Breast epithelium (tissue), 4 donors: ENCODE data around the gene KDM7A. TPM values are rescaled to one million over a fixed set of nuclear protein-coding genes. Genes with fewer than 3 reads are reported as not detected.

Experiments
- DNase-seq, 2 donors: peaks; one replicate each; pipeline ENCODE4 v3.0.0-alpha.2; 2019; ENCODE audit warnings: low spot score in 2 of 2
- H3K27ac ChIP-seq, 2 donors: fragments of 200-600 bp; sonication (generic) in 1 of 2; one replicate each; pipeline ENCODE4 v1.5.1; 2016 to 2019; ENCODE audit warnings: mild to moderate bottlenecking in 1 of 2
- H3K27me3 ChIP-seq, 2 donors: fragments of 200-600 bp; sonication (generic) in 1 of 2; one replicate each; pipeline versions ENCODE4 v1.5.1 to v1.6.0; 2017 to 2019; ENCODE audit warnings: control low read depth in 1 of 2, mild to moderate bottlenecking in 1 of 2
- H3K36me3 ChIP-seq: fragments of 200-600 bp; one replicate; pipeline ENCODE4 v1.5.1; 2019
- H3K4me1 ChIP-seq, 2 donors: fragments of 200-600 bp; sonication (generic); one replicate each; pipeline ENCODE4 v1.5.1; 2016 to 2019; ENCODE audit warnings: control low read depth in 1 of 2
- H3K4me3 ChIP-seq, 3 donors: fragments of 200-600 bp; sonication (generic); 1 replicate in 2 of 3; 2 replicates in 1 of 3; pipeline ENCODE4 v1.5.1; 2016 to 2019; ENCODE audit warnings: mild to moderate bottlenecking in 3 of 3, moderate library complexity in 2 of 3
- H3K9me3 ChIP-seq, 2 donors: fragments of 200-600 bp; sonication (generic) in 1 of 2; one replicate each; pipeline ENCODE4 v1.5.1; 2016 to 2019; ENCODE audit warnings: control low read depth in 1 of 2
- POLR2A ChIP-seq: fragments of 450-650 bp; IDR thresholded peaks from one replicate; pipeline ENCODE4 v1.6.1; 2016; ENCODE audit warnings: antibody characterized with exemption, mild to moderate bottlenecking, moderate library complexity
- POLR2AphosphoS5 ChIP-seq, 3 donors: sonication (generic); formaldehyde crosslinking; IDR thresholded peaks; one replicate each; pipeline ENCODE4 v1.6.1; 2017; ENCODE audit warnings: antibody characterized with exemption in 3 of 3
- intact Hi-C: fragments of 100-400 bp; cut with DNase I; formaldehyde crosslinking; loops from one replicate; pipeline ENCODE4 v1.15.1; 2023; ENCODE audit warnings: low total_unique reads
- total RNA-seq, 3 donors: library from RNA; depleted of rRNA; stranded (reverse); fragments of >200 nt; gene quantifications; one replicate each; pipeline ENCODE4 v1.1.0, GENCODE V29; 2016
- TF ChIP-seq, protein P1 (sequence below), 3 donors: fragments of 450-650 bp; IDR thresholded peaks; one replicate each; pipeline ENCODE4 v1.5.1; 2016 to 2017; ENCODE audit warnings: antibody characterized with exemption in 3 of 3, mild to moderate bottlenecking in 3 of 3, moderate library complexity in 3 of 3

KDM7A gene
- total RNA-seq, 3 donors from 2014 or later, result 33.1 to 37.1 (median 34.7) TPM

DNA sequence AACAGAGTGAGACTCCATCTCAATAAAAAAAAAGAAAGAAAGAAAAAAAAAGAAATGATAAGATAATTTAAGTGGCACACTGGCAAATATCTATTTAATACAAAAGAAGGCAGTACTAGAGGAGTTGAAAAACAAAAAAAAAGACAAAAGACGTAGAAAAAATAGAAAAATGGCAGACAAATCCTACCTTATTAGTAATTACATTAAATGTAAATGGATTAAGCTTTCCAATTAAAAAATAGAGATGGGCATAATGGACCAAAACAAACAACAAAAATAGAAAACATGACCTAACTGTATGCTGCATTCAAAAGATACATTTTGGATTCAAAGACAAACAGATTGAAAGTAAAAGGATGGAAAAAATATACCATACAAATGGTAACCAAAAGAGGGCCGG, 108.8 kb downstream of the KDM7A start:
- intact Hi-C loops, result no loop called here
- no peak overlapping the region for H3K27ac ChIP-seq
- H3K4me3 ChIP-seq, result no peak overlapping the region
- H3K27me3 ChIP-seq, result no peaks in the 10 kb centered on the region
- TF ChIP-seq, protein P1, sequence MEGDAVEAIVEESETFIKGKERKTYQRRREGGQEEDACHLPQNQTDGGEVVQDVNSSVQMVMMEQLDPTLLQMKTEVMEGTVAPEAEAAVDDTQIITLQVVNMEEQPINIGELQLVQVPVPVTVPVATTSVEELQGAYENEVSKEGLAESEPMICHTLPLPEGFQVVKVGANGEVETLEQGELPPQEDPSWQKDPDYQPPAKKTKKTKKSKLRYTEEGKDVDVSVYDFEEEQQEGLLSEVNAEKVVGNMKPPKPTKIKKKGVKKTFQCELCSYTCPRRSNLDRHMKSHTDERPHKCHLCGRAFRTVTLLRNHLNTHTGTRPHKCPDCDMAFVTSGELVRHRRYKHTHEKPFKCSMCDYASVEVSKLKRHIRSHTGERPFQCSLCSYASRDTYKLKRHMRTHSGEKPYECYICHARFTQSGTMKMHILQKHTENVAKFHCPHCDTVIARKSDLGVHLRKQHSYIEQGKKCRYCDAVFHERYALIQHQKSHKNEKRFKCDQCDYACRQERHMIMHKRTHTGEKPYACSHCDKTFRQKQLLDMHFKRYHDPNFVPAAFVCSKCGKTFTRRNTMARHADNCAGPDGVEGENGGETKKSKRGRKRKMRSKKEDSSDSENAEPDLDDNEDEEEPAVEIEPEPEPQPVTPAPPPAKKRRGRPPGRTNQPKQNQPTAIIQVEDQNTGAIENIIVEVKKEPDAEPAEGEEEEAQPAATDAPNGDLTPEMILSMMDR (IDR thresholded peaks at IDR 0.05), result no peak
- TF ChIP-seq POLR2AphosphoS5 (IDR thresholded peaks at IDR 0.05), result no peak
- no peak for TF ChIP-seq POLR2A
- H3K9me3 ChIP-seq, result peaks cover 8 to 22% of the 10 kb centered on the region in 2 donors
- DNase-seq, result no peak
- no peaks in the 10 kb centered on the region for H3K36me3 ChIP-seq
- no peaks in the 10 kb centered on the region for H3K4me1 ChIP-seq

DNA sequence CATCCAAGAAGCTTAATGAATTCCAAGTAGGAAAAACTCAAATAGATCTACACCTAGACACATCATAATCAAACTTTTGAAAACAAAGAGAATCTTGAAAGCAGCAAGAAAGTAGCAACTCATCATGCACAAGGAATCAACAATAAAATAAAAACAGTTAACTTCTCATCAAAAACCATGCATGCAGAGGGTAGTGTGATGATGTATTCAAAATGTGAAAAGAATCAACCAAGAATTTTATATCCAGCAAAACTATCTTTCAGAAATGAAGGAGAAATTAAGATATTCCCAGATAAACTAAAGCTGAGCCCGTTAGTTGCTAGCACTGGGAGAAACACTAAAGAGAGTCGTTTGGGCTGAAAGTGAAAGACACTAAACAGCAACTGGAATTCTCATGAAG, 109.7 kb downstream of the KDM7A start:
- H3K4me3 ChIP-seq, result no peak overlapping the region
- TF ChIP-seq POLR2AphosphoS5 (IDR thresholded peaks at IDR 0.05) (no peak), POLR2A (no peak)
- TF ChIP-seq, protein P1 (IDR thresholded peaks at IDR 0.05), result no peak
- H3K9me3 ChIP-seq, result peaks cover 8 to 22% of the 10 kb centered on the region in 2 donors
- H3K27me3 ChIP-seq, result no peaks in the 10 kb centered on the region
- no peak overlapping the region for H3K27ac ChIP-seq
- H3K4me1 ChIP-seq, result no peaks in the 10 kb centered on the region
- DNase-seq, result no peak
- no peaks in the 10 kb centered on the region for H3K36me3 ChIP-seq
- intact Hi-C loops, result no loop called here

DNA sequence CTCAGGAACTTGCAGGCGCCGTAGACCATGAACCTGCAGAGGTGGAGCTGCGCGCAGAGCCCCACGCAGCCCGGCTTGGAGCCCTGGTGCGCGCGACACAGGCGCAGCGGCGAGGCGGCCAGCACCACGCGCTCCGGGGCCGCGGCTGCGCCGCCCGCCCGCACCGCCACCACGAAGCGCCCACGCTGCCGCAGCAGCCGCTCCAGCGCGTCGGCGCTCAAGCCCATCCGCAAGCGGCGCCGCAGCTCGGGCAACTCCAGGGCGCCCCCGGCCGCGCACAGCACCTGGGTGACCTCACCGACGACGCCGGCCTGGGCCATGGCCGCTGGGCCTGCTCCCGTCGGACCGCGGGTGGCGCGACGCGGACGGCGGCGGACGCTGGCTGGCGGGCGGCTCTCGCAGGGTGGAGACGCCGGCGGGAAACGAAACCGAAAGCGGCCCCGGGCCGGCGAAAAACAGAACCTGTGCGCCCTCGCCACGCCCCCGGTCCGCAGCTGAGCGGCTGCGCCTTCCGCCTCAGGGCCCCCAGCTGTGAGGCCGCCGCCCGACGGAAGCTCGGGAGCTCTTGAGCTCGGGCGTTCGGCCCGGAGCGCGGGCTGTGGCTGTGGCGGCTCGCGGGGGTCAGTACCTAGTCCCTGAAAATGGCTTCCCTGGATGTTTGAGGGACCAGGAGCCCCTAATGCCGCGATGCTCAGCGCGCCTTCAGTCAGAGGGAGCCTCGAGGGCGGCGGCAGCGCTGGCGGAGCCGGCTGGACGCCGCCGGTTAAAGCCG, 114.1 kb downstream of the KDM7A start, which contains the start of gene PARP12:
PARP12 (minus strand) TSS at position 424 of the 772 bp plus-strand sequence; CDS start at position 320, 104 bp downstream.
- TF ChIP-seq POLR2AphosphoS5 (IDR thresholded peaks at IDR 0.05) (peak; percentile 31 to 62 (median 42)), POLR2A (no peak)
- TF ChIP-seq, protein P1 (IDR thresholded peaks at IDR 0.05), result no peak
- intact Hi-C loops, result no loop called here
- no peaks in the 10 kb centered on the region for H3K4me1 ChIP-seq
- DNase-seq, result peak; percentile 67 to 87
- peak within 1 kb of the TSS; percentile 94 to 95 for H3K27ac ChIP-seq
- peak within 1 kb of the TSS; percentile 57 to 91 (median 83) for H3K4me3 ChIP-seq
- H3K36me3 ChIP-seq, result no peaks in the 10 kb centered on the region
- peaks cover 7 to 14% of the 10 kb centered on the region in 2 donors for H3K9me3 ChIP-seq
- H3K27me3 ChIP-seq, result no peaks in the 10 kb centered on the region

DNA sequence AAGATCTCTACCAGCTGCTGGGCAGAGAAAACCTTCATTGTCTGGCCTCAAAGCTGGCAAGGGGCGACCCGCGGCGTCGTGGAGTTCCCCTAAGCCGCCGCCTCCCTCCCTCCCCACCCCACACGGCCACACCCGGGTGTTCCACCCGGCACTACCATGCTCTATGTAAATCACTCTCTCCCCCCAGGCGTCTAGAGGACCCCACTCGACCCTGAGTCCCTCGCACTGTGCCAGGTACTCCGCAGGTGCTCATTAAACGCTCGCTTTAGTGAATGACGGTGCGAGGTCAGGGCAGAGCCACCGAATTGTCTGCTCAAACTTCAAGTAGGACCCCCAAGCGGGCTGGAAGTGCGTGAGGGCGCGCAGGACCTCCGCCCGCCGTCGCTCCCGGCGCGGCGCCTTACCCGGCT, 114.7 kb downstream of the KDM7A start:
- intact Hi-C loops, result no loop called here
- no peak for TF ChIP-seq POLR2AphosphoS5 (IDR thresholded peaks at IDR 0.05)
- no peak for TF ChIP-seq POLR2A
- TF ChIP-seq, protein P1 (IDR thresholded peaks at IDR 0.05), result no peak
- peaks cover under 1 to 10% of the 10 kb centered on the region in 2 donors for H3K9me3 ChIP-seq

DNA sequence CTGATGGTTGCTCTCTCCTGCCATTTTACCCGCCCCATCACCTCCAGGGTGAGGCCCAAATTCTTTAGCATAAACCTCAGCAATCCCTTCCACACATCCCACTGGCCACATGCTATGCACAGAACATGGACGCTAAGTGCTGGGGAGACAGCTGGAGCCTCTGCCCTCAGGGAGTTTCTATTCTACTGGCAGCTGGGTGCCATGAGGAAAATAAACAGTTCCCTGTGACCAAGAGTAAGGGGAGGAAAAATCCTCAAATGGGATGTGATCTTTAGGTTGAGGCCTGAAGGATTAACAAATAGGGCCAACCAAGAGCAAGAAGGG, 115.2 kb downstream of the KDM7A start:
- no peaks in the 10 kb centered on the region for H3K36me3 ChIP-seq
- peak overlapping the region; percentile 94 to 95 for H3K27ac ChIP-seq
- H3K4me1 ChIP-seq, result no peaks in the 10 kb centered on the region
- H3K27me3 ChIP-seq, result no peaks in the 10 kb centered on the region
- intact Hi-C loops, result no loop called here
- peak overlapping the region; percentile 57 to 91 (median 83) for H3K4me3 ChIP-seq
- TF ChIP-seq, protein P1 (IDR thresholded peaks at IDR 0.05), result no peak
- TF ChIP-seq POLR2AphosphoS5 (IDR thresholded peaks at IDR 0.05) (no peak), POLR2A (no peak)
- no peak for DNase-seq
- H3K9me3 ChIP-seq, result peaks cover 0 to 4% of the 10 kb centered on the region in 2 donors

More for the DNA sequence above, 114.7 kb downstream of the KDM7A start:
- Histone ChIP-seq H3K36me3 (no peaks in the 10 kb centered on the region), H3K4me1 (no peaks in the 10 kb centered on the region), H3K27ac (peak overlapping the region; percentile 94 to 95), H3K27me3 (no peaks in the 10 kb centered on the region), H3K4me3 (peak overlapping the region; percentile 57 to 91 (median 83))
- DNase-seq, result no peak
